B cell (primary cell): ENCODE data around the gene CYB5D1. TPM values are rescaled to one million over a fixed set of nuclear protein-coding genes. Genes with fewer than 3 reads are reported as not detected.

ENCODE experiments used
- ATAC-seq: fragments of 200-7000 bp; cut with Tn5 transposase; one replicate; pipeline ENCODE4 v1.10.0; 2021; ENCODE audit warnings: low read depth, mild to moderate bottlenecking, moderate number of reproducible peaks, moderate library complexity
- CTCF ChIA-PET: fragments of 350-600 bp; sonication (Branson Sonifier 250); formaldehyde crosslinking; loops from one replicate; lab custom pipeline; 2021; ENCODE audit warnings: antibody characterized with exemption, inconsistent platforms; lab: Charles Lee
- POLR2A ChIA-PET: fragments of 350-600 bp; sonication (Branson Sonifier 250); formaldehyde crosslinking; loops from one replicate; lab custom pipeline; 2021; ENCODE audit warnings: antibody characterized with exemption; lab: Charles Lee
- DNase-seq: peaks from one replicate; pipeline ENCODE4 v3.0.0; 2013
- H2AFZ ChIP-seq: 2 replicates; pipeline ENCODE4 v1.6.1; 2012; ENCODE audit warnings: mild to moderate bottlenecking, low read depth, low read length; ENCODE audit not compliant: insufficient read depth, poor library complexity, severe bottlenecking
- H3K27ac ChIP-seq, 2 donors: 1 replicate in 1 of 2; 2 replicates in 1 of 2; pipeline ENCODE4 v1.5.1; 2012 to 2013; ENCODE audit warnings: low read length in 2 of 2, mild to moderate bottlenecking in 2 of 2, moderate library complexity in 1 of 2
- H3K27me3 ChIP-seq, 4 experiments: fragments of 200-600 bp in 1 of 4; sonication (generic) in 1 of 4; replicated peaks in 1 of 4; 1 replicate in 2 of 4; 2 replicates in 2 of 4; pipeline versions ENCODE4 v1.6.1 to v1.7.0; 2013 to 2016; ENCODE audit warnings: low read length in 3 of 4, mild to moderate bottlenecking in 2 of 4, mixed read lengths in 1 of 4, moderate library complexity in 1 of 4; ENCODE audit not compliant: insufficient read depth in 4 of 4, control insufficient read depth in 3 of 4; ENCODE audit errors: control extremely low read depth in 1 of 4
- H3K36me3 ChIP-seq, 2 experiments: replicated peaks in 1 of 2; 1 replicate in 1 of 2; 2 replicates in 1 of 2; pipeline versions ENCODE4 v1.6.1 to v1.7.1; 2013; ENCODE audit warnings: low read length in 1 of 2; ENCODE audit not compliant: insufficient read depth in 2 of 2, control insufficient read depth in 1 of 2; ENCODE audit errors: control extremely low read depth in 1 of 2, extremely low read depth in 1 of 2
- H3K4me1 ChIP-seq, 2 donors: fragments of 200-600 bp in 1 of 2; sonication (generic) in 1 of 2; 1 replicate in 1 of 2; 2 replicates in 1 of 2; pipeline versions ENCODE4 v1.5.1 to v1.6.1; 2013 to 2017; ENCODE audit warnings: low read length in 2 of 2; ENCODE audit not compliant: control insufficient read depth in 2 of 2, insufficient read depth in 2 of 2
- H3K4me2 ChIP-seq: replicated peaks from 2 replicates; pipeline ENCODE3; 2012; ENCODE audit warnings: mild to moderate bottlenecking, low read depth, low read length; ENCODE audit not compliant: poor library complexity, severe bottlenecking
- H3K4me3 ChIP-seq, 5 experiments: fragments of 200-600 bp in 1 of 5; sonication (generic) in 1 of 5; 1 replicate in 3 of 5; 2 replicates in 2 of 5; pipeline versions ENCODE4 v1.5.1 to v1.7.0; 2011 to 2016; ENCODE audit warnings: low read length in 4 of 5, mild to moderate bottlenecking in 4 of 5, low read depth in 2 of 5, control low read depth in 1 of 5, moderate library complexity in 1 of 5; ENCODE audit not compliant: insufficient read depth in 1 of 5; ENCODE audit errors: control extremely low read depth in 1 of 5, extremely low read depth in 1 of 5
- H3K79me2 ChIP-seq: fragments of 200-600 bp; sonication (generic); one replicate; pipeline ENCODE4 v1.6.0; 2016; ENCODE audit warnings: low read length; ENCODE audit not compliant: control insufficient read depth, insufficient read depth
- H3K9ac ChIP-seq: fragments of 200-600 bp; sonication (generic); 2 replicates; pipeline ENCODE4 v1.6.1; 2017; ENCODE audit warnings: mild to moderate bottlenecking, low read length, moderate library complexity
- H3K9me3 ChIP-seq, 3 donors: one replicate each; pipeline versions ENCODE4 v1.6.1 to v1.7.1; 2013; ENCODE audit warnings: low read length in 2 of 3; ENCODE audit not compliant: control insufficient read depth in 2 of 3, insufficient read depth in 1 of 3; ENCODE audit errors: control extremely low read depth in 1 of 3
- H4K20me1 ChIP-seq: 2 replicates; pipeline ENCODE4 v1.6.0; 2012; ENCODE audit warnings: mild to moderate bottlenecking, low read length; ENCODE audit not compliant: insufficient read depth, control insufficient read depth, poor library complexity, severe bottlenecking
- H3K27ac Mint-ChIP-seq: one replicate; pipeline ENCODE4 v1.8.0; 2021; ENCODE audit warnings: mixed read lengths
- H3K27me3 Mint-ChIP-seq: one replicate; pipeline ENCODE4 v1.8.0; 2021; ENCODE audit warnings: mixed read lengths
- H3K4me1 Mint-ChIP-seq: one replicate; pipeline ENCODE4 v1.8.0; 2021; ENCODE audit warnings: mixed read lengths
- H3K4me3 Mint-ChIP-seq: one replicate; pipeline ENCODE4 v1.8.0; 2021; ENCODE audit warnings: mixed read lengths
- H3K9me3 Mint-ChIP-seq: one replicate; pipeline ENCODE4 v1.8.0; 2022; ENCODE audit warnings: mixed read lengths; ENCODE audit not compliant: insufficient read depth
- EZH2 ChIP-seq: IDR thresholded peaks from 2 replicates; pipeline ENCODE4 v1.6.1; 2012; ENCODE audit warnings: borderline replicate concordance, low read depth, mild to moderate bottlenecking, moderate library complexity, low read length; ENCODE audit not compliant: insufficient read depth, poor library complexity, severe bottlenecking
- WGBS: methylation state at CpG from one replicate; pipeline ENCODE4 v1.1.5; 2013; ENCODE audit warnings: missing lambda C conversion rate; ENCODE audit not compliant: insufficient coverage; 5-methylcytosine and 5-hydroxymethylcytosine counted together
- intact Hi-C: fragments of 100-400 bp; cut with micrococcal nuclease; formaldehyde crosslinking; loops from one replicate; pipeline ENCODE4 v1.10.0; 2022
- polyA plus RNA-seq: library from polyadenylated mRNA; depleted of rRNA; stranded (reverse); fragments of >200 nt; gene quantifications from 2 replicates; pipeline ENCODE4 v1.2.3, GENCODE V29; 2012
- total RNA-seq, 2 donors: library from RNA; stranded (reverse); fragments of 120-200 nt in 1 of 2; gene quantifications; 1 replicate in 1 of 2; 2 replicates in 1 of 2; pipeline versions ENCODE4 v1.2.3 to v1.2.4, GENCODE V29; 2013 to 2022
- TF ChIP-seq, protein P1 (sequence below): fragments of 200-600 bp; IDR thresholded peaks from one replicate; pipeline ENCODE4 v1.8.0; 2022; ENCODE audit warnings: antibody characterized with exemption, mild to moderate bottlenecking

Gene CYB5D1
- total and polyA plus RNA-seq, 2 donors (not counting 1 experiment from before 2014, with no cell fraction given), result 6.3 to 10.2 TPM

GRCh38 chr17:7845359-7846062 lies 12.3 kb upstream of the CYB5D1 start:
- Histone ChIP-seq H3K4me1 (peaks cover 18 to 46% of the 10 kb centered on the region in 2 donors), H4K20me1 (peaks cover 68% of the 10 kb centered on the region), H3K4me3 (peak overlapping the region in 4 of 5 experiments; percentile 67 to 95 (median 94)), H3K9me3 (no peaks in the 10 kb centered on the region), H3K27me3 (no peaks in the 10 kb centered on the region), H3K4me2 (peak overlapping the region; percentile 100), H3K9ac (peak overlapping the region; percentile 100), H2AFZ (no peak overlapping the region), H3K27ac (peak overlapping the region; percentile 100), H3K79me2 (peaks cover 31% of the 10 kb centered on the region), H3K36me3 (peaks cover 0 to 33% of the 10 kb centered on the region in 2 experiments)
- Mint-ChIP-seq H3K27me3 (no peaks in the 10 kb centered on the region), H3K4me3 (peak overlapping the region; percentile 100), H3K27ac (peak overlapping the region; percentile 64), H3K4me1 (peaks cover 32% of the 10 kb centered on the region), H3K9me3 (no peaks in the 10 kb centered on the region)
- peak; percentile 40 for DNase-seq
- no peak for ATAC-seq
- intact Hi-C loops, result loop anchor here (10.0 kb wide), 1 partner anchor 231 kb away; the partner anchor contains the start of gene FXR2
- ChIA-PET POLR2A (interaction anchor here (0.6 to 1.7 kb wide), 9 partner anchors 10 to 603 kb away, joined by 3 to 14 read pairs (median 5); partner anchors contain the start of genes CNTROB, CYB5D1, GABARAP and KDM6B), CTCF (interaction anchor here (0.7 to 5.7 kb wide), 11 partner anchors 11 to 143 kb away, joined by 3 to 53 read pairs (median 4); partner anchors contain the start of genes CYB5D1, KDM6B and NAA38)
- WGBS, result 94% methylated on average over 13 of the region's 15 CpGs
- TF ChIP-seq, protein P1, sequence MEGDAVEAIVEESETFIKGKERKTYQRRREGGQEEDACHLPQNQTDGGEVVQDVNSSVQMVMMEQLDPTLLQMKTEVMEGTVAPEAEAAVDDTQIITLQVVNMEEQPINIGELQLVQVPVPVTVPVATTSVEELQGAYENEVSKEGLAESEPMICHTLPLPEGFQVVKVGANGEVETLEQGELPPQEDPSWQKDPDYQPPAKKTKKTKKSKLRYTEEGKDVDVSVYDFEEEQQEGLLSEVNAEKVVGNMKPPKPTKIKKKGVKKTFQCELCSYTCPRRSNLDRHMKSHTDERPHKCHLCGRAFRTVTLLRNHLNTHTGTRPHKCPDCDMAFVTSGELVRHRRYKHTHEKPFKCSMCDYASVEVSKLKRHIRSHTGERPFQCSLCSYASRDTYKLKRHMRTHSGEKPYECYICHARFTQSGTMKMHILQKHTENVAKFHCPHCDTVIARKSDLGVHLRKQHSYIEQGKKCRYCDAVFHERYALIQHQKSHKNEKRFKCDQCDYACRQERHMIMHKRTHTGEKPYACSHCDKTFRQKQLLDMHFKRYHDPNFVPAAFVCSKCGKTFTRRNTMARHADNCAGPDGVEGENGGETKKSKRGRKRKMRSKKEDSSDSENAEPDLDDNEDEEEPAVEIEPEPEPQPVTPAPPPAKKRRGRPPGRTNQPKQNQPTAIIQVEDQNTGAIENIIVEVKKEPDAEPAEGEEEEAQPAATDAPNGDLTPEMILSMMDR, result no peak
- no peak for TF ChIP-seq EZH2
